ENCODE data around the gene SELENON.

SELENON gene

DNA sequence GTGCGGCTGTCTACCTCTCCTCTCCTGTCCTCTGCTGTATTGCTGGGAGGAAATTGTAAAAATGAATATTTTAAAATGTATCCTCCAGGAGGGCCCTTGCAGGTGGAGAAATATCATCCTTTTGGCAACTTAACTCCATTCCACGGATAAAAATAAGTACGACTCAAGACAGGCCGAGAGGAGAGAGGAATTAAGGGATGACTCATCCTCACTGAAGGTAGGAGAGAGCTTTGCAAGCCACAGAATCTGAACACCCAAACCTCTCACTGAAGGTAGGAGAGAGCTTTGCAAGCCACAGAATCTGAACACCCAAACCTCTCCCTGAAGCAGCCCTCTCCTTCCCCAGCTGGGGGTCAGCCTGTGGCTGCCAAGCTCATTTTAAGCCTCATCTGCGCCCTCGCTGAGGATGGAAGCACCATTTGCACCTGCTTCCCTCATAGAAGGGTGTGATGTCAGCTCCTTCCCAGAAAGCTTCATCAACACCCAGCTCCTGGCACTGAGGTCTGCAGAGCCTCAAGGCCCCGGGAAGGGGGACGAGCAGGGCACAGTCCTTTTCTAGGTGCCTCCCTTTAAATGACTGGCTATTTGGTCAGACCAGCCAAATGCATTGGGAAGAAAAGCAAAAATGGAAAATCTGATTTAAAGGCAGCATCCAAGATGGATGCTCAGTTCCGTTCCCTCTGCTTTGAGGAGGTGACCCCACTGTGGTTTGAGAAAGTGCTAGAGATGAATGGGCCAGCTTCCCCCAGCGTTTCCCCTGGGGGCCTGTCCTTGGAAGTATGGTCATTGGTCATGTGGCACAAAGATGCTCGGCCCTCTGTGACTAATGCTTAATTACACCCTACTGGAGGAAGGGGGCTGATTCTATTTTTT lies 12.9 kb upstream of the SELENON start:
- no peak for DNase-seq (ENCODE audit: extremely low read depth, low read depth)
- no peak for TF ChIP-seq CTCF (IDR thresholded peaks at IDR 0.05; ENCODE audit: low read depth, low read length)

DNA sequence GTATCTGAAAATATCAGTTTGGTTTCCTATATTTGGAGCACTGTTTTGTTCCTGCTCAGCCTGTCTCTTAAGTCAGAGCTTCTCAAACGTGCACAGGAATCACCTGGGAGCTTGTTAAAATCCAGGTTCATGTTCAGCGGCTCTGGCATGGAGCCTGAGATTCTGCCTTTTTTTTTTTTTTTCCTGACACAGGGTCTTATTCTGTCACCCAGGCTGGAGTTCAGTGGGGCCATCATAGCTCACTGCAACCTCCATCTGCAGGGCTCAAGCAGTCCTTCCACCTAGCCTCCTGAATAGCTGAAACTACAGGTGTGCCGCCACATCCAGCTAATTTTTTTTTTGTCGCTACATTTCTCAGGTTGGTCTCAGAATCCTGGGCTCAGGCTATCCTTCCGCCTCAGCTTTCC lies 12.2 kb upstream of the SELENON start:
- no peak for DNase-seq (ENCODE audit: extremely low read depth, low read depth)
- TF ChIP-seq CTCF (IDR thresholded peaks at IDR 0.05; ENCODE audit: low read depth, low read length) = no peak

GRCh38 chr1:25790472-25790871 lies 9.5 kb upstream of the SELENON start:
- no peak for DNase-seq (ENCODE audit: extremely low read depth, low read depth)
- TF ChIP-seq CTCF (IDR thresholded peaks at IDR 0.05; ENCODE audit: low read depth, low read length) = no peak

- DNase-seq (ENCODE audit: extremely low read depth, low read depth) = no peak
- TF ChIP-seq CTCF (IDR thresholded peaks at IDR 0.05; ENCODE audit: low read depth, low read length) = no peak
Measured at GRCh38 chr1:25792115-25792514, 7.9 kb upstream of the SELENON start.

DNA sequence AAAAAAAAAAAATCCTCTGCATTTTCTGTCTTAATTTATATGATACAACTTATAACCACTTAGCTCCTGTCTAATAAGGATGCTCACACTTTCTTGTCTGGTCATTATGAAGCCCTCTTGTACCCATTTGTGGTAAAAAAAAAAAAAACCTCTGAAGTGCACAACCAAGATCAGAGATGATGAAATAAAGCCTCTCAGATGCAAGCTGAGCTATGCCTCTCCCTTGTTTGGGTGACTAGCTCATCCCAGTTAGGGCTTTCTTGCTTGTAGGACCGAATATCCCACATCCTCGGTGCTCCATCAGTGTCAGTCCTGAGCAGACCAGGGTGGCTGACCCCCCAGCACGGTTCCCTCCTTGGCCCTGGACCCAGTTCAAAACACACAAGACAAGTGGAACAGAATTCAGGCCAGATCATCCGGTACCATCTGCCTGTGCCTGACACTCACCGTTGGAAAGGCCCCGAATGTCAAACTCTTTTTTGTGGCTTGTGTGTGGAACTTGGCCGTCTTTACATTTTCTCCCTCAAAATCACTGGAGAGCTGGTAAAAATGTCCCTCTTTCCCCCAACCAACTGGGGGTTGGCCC lies 6.3 kb upstream of the SELENON start:
- no peak for DNase-seq (ENCODE audit: extremely low read depth, low read depth)
- no peak for TF ChIP-seq CTCF (IDR thresholded peaks at IDR 0.05; ENCODE audit: low read depth, low read length)

DNA sequence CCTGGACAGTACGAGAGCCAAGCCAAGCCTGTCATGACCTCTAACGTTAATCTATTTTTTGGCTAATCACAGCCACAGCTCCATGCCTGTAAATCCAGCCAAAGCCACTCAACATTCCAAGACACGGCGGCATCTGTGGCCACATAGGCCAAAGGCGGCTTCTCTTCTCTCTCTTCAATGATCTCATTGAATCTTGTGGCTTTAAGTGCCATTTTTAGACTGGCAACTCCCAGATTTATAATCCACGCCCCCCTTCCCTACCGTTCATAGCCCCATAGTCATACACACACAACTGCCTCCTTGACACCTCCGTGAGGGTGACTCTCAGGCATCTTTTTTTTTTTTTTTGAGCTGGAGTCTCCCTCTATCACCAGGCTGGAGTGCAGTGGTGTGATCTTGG lies 5.7 kb upstream of the SELENON start:
- DNase-seq (ENCODE audit: extremely low read depth, low read depth) = no peak
- TF ChIP-seq CTCF (IDR thresholded peaks at IDR 0.05; ENCODE audit: low read depth, low read length) = no peak

- TF ChIP-seq CTCF (IDR thresholded peaks at IDR 0.05; ENCODE audit: low read depth, low read length) = no peak
- no peak for DNase-seq (ENCODE audit: extremely low read depth, low read depth)
Measured at GRCh38 chr1:25795211-25795610, 4.8 kb upstream of the SELENON start.
